Neural progenitor cell (in vitro differentiated cells): Measurements from ENCODE around the gene RAB31.

ENCODE experiments used
- CTCF ChIP-seq: fragments of 200-600 bp; sonication (generic); IDR thresholded peaks from 2 replicates; pipeline ENCODE4 v1.5.1; 2017; ENCODE audit warnings: antibody characterized with exemption, mild to moderate bottlenecking
- EZH2 ChIP-seq: fragments of 200-600 bp; sonication (generic); IDR thresholded peaks from 2 replicates; pipeline ENCODE4 v1.6.1; 2017; ENCODE audit warnings: antibody characterized with exemption, mild to moderate bottlenecking, moderate library complexity

GRCh38 chr18:9790261-9790660, 82.2 kb downstream of the RAB31 start:
- TF ChIP-seq CTCF: no peak
- no peak for TF ChIP-seq EZH2
